Adipocyte (in vitro differentiated cells): Measurements from ENCODE around the gene SLC38A8.

Experiments
- DNase-seq: peaks from one replicate; pipeline ENCODE4 v3.0.0-alpha.2; 2015; ENCODE audit warnings: low read depth
- H3K27me3 ChIP-seq: replicated peaks from 2 replicates; pipeline ENCODE4 v1.7.0; 2013; ENCODE audit warnings: mild to moderate bottlenecking, low read length, moderate library complexity; ENCODE audit not compliant: control insufficient read depth, insufficient read depth
- H3K36me3 ChIP-seq: 2 replicates; pipeline ENCODE4 v1.7.0; 2013; ENCODE audit warnings: low read length, mild to moderate bottlenecking, moderate library complexity; ENCODE audit not compliant: control insufficient read depth, insufficient read depth, severe bottlenecking
- H3K4me1 ChIP-seq: 2 replicates; pipeline ENCODE4 v1.7.0; 2013; ENCODE audit warnings: mild to moderate bottlenecking, low read length, moderate library complexity; ENCODE audit not compliant: control insufficient read depth, insufficient read depth
- H3K4me3 ChIP-seq: 2 replicates; pipeline ENCODE4 v1.7.0; 2013; ENCODE audit warnings: mild to moderate bottlenecking, low read length, moderate library complexity
- H3K9ac ChIP-seq: 2 replicates; pipeline ENCODE4 v1.7.0; 2013; ENCODE audit warnings: mild to moderate bottlenecking, low read length, moderate library complexity
- H3K9me3 ChIP-seq: 2 replicates; pipeline ENCODE4 v1.7.0; 2013; ENCODE audit warnings: mild to moderate bottlenecking, low read length, moderate library complexity; ENCODE audit not compliant: control insufficient read depth

Gene SLC38A8

GRCh38 chr16:84009282-84009681 lies 33.3 kb downstream of the SLC38A8 start:
- Histone ChIP-seq H3K36me3 (no peaks in the 10 kb centered on the region), H3K9me3 (no peaks in the 10 kb centered on the region), H3K4me3 (no peak overlapping the region), H3K27me3 (peaks cover 24% of the 10 kb centered on the region), H3K9ac (no peak overlapping the region), H3K4me1 (no peaks in the 10 kb centered on the region)
- DNase-seq, result no peak

GRCh38 chr16:84007965-84008364 lies 34.6 kb downstream of the SLC38A8 start:
- no peak for DNase-seq
- no peak overlapping the region for H3K9ac ChIP-seq
- H3K9me3 ChIP-seq, result no peaks in the 10 kb centered on the region
- no peaks in the 10 kb centered on the region for H3K4me1 ChIP-seq
- H3K4me3 ChIP-seq, result no peak overlapping the region
- peaks cover 32% of the 10 kb centered on the region for H3K27me3 ChIP-seq
- H3K36me3 ChIP-seq, result no peaks in the 10 kb centered on the region

GRCh38 chr16:84007520-84007919 lies 35.1 kb downstream of the SLC38A8 start:
- H3K4me3 ChIP-seq, result no peak overlapping the region
- H3K9ac ChIP-seq, result no peak overlapping the region
- H3K36me3 ChIP-seq, result no peaks in the 10 kb centered on the region
- H3K9me3 ChIP-seq, result no peaks in the 10 kb centered on the region
- DNase-seq, result no peak
- no peaks in the 10 kb centered on the region for H3K4me1 ChIP-seq
- H3K27me3 ChIP-seq, result peaks cover 34% of the 10 kb centered on the region

- Histone ChIP-seq H3K9me3 (no peaks in the 10 kb centered on the region), H3K9ac (no peak overlapping the region), H3K36me3 (no peaks in the 10 kb centered on the region), H3K4me3 (no peak overlapping the region), H3K4me1 (no peaks in the 10 kb centered on the region), H3K27me3 (peaks cover 43% of the 10 kb centered on the region)
- no peak for DNase-seq
Observed at GRCh38 chr16:84005391-84005790, 37.2 kb downstream of the SLC38A8 start.

GRCh38 chr16:84004442-84004841 lies 38.2 kb downstream of the SLC38A8 start:
- Histone ChIP-seq H3K27me3 (peaks cover 43% of the 10 kb centered on the region), H3K9ac (no peak overlapping the region)

GRCh38 chr16:84003038-84003437 lies 39.6 kb downstream of the SLC38A8 start:
- no peaks in the 10 kb centered on the region for H3K36me3 ChIP-seq
- DNase-seq, result no peak
- H3K4me3 ChIP-seq, result no peak overlapping the region
- H3K4me1 ChIP-seq, result no peaks in the 10 kb centered on the region
- no peaks in the 10 kb centered on the region for H3K9me3 ChIP-seq
- H3K9ac ChIP-seq, result no peak overlapping the region
- peaks cover 43% of the 10 kb centered on the region for H3K27me3 ChIP-seq

More at GRCh38 chr16:84004442-84004841, 38.2 kb downstream of the SLC38A8 start:
- no peaks in the 10 kb centered on the region for H3K36me3 ChIP-seq
- H3K9me3 ChIP-seq, result no peaks in the 10 kb centered on the region
- H3K4me1 ChIP-seq, result no peaks in the 10 kb centered on the region
- no peak for DNase-seq
- no peak overlapping the region for H3K4me3 ChIP-seq

GRCh38 chr16:84001726-84002125 lies 40.9 kb downstream of the SLC38A8 start:
- DNase-seq, result no peak
- Histone ChIP-seq H3K36me3 (no peaks in the 10 kb centered on the region), H3K9ac (no peak overlapping the region), H3K27me3 (peaks cover 36% of the 10 kb centered on the region), H3K9me3 (no peaks in the 10 kb centered on the region), H3K4me3 (no peak overlapping the region), H3K4me1 (no peaks in the 10 kb centered on the region)

GRCh38 chr16:84000989-84001642 lies 41.5 kb downstream of the SLC38A8 start:
- DNase-seq, result no peak

GRCh38 chr16:83998091-83998490 lies 44.5 kb downstream of the SLC38A8 start:
- Histone ChIP-seq H3K4me3 (no peak overlapping the region), H3K9ac (no peak overlapping the region), H3K36me3 (no peaks in the 10 kb centered on the region), H3K9me3 (no peaks in the 10 kb centered on the region), H3K4me1 (peaks cover 3% of the 10 kb centered on the region), H3K27me3 (peaks cover 15% of the 10 kb centered on the region)
- no peak for DNase-seq

More at GRCh38 chr16:84000989-84001642, 41.5 kb downstream of the SLC38A8 start:
- Histone ChIP-seq H3K9ac (no peak overlapping the region), H3K4me1 (no peaks in the 10 kb centered on the region), H3K4me3 (no peak overlapping the region), H3K27me3 (peaks cover 33% of the 10 kb centered on the region), H3K36me3 (no peaks in the 10 kb centered on the region), H3K9me3 (no peaks in the 10 kb centered on the region)

- peaks cover 7% of the 10 kb centered on the region for H3K4me1 ChIP-seq
- no peak for DNase-seq
- H3K36me3 ChIP-seq, result no peaks in the 10 kb centered on the region
Observed at GRCh38 chr16:83996481-83997252, 45.9 kb downstream of the SLC38A8 start.

GRCh38 chr16:83995754-83996153 lies 46.8 kb downstream of the SLC38A8 start:
- Histone ChIP-seq H3K9me3 (no peaks in the 10 kb centered on the region), H3K9ac (no peak overlapping the region), H3K36me3 (no peaks in the 10 kb centered on the region), H3K4me3 (no peak overlapping the region), H3K27me3 (peaks cover 3% of the 10 kb centered on the region), H3K4me1 (peaks cover 7% of the 10 kb centered on the region)
- no peak for DNase-seq

More at GRCh38 chr16:83996481-83997252, 45.9 kb downstream of the SLC38A8 start:
- Histone ChIP-seq H3K9ac (no peak overlapping the region), H3K9me3 (no peaks in the 10 kb centered on the region), H3K27me3 (peaks cover 7% of the 10 kb centered on the region), H3K4me3 (no peak overlapping the region)
